GM19467 (cell line): Measurements from ENCODE around the gene GJB2.
"Not testable (repeated sequence)": the region's sequence is repeated elsewhere in the genome, so short reads cannot be mapped to it uniquely, and the experiment has no call there.

Source experiments
- ATAC-seq: cut with Tn5 transposase; IDR thresholded peaks from one replicate; pipeline ENCODE4 v1.9.1; 2021; ENCODE audit warnings: mild to moderate bottlenecking, moderate library complexity; ENCODE audit not compliant: unreplicated experiment

Gene GJB2

DNA sequence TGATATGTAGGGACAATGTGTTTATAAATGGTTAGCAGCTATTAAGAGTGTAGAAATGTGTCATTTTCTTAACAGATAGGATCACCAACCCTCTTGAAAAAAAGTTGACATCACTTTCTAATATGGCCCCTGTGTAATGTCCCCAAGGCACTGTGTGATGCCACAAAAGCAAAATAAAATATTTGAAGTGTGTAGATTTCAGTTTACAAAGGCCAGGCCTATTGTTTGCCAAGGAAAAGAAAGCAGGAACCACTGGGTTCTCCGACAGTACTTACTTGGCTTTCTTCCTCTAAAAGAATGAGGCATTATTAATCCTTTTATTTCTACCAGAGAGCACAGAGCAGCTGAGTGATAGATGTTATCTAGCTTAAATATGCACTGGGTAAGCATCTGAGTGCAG lies 21.4 kb downstream of the GJB2 start:
- no peak for ATAC-seq

DNA sequence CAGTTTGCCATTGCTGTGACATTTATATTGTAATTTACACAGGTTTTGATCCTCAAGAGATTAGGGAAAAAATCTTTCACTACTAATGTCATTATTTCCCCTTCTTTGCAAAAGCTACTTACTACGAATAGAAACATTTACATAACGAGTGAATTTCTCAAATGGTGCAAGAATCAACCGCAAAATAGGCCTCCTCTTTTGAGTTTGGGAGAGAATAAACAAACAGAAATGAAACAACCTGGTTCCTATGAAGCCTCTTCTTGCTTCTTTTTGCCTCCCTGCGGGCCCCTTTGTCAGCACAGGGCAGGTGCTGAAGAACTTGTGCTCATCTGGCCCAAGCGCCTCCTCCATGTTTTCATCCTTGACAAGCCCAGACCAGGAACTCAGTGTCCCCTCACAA lies 21.8 kb downstream of the GJB2 start:
- ATAC-seq: no peak

DNA sequence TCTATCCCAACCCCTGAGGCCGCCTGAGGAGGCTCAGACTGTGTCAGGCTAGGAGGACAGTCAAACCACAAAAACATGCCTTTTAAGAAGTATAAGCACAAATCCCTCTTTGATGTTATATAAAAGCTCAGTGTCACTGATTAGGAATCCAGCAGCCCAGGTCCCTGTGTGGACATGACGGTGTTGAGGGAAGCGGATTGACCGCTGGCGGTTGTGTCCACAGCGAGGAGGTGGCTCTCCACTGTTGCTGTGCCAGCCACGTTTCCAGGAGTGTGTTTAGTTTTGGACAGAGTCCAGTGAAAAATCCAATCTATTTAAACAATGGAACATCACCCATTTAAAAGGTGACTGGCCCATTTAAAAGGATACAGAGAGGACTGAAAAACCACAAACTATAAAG lies 24.3 kb downstream of the GJB2 start:
- ATAC-seq: no peak

DNA sequence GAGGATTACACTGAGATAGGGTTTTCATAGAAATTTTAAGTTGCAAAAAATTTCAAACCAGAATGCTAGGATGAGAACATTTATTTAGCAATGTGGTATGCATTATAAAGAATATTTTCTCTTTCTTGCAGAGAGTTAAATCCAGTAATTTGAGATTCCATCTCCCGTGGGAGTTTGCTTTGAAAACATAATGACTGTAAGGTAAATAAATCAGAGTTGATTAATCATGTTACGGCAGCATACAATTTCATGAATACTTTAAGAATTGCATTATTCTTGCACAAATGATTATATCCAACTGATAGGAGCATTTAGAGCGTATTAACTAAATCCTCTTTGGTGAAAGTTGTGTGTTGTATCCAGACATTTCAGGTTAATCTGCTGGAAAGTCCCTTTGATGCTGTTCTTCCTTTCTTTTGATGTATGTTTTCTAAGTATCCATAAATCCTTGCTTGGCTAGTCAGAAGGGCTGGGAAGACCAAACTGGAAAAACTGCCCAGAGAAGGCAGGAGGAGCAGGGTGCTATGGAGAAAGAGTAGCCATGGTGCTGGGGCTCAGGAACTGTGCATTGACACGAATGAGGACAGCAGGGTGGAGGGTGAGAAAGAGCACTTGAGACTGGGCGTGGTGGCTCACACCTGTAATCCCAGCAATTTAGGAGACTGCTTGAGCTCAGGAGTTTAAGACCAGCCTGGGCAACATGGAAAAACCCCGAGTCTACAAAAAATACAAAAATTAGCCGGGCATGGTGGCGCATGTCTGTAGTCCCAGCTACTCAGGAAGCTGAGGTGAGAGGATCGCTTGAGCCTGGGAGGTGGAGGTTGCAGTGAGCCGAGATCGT lies 27.1 kb downstream of the GJB2 start:
- ATAC-seq: no peak

DNA sequence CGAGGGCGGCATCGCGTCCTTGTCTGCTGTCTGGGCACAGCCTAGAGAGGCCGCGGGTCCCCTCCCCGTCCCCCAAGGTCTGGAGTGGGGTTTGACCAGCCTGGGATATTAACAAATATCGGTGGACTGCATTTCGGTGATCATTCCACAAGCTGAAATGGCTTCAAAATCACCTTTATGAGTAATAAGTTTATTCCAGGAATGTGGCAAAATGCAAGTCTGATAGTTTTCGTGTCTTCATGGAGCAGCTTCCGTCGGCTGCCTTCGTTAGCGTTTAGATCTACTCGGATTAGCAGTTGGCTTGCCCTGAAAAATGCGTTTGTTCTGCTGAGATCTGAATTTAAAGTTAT lies 30.8 kb downstream of the GJB2 start:
- peak; percentile 8 for ATAC-seq

DNA sequence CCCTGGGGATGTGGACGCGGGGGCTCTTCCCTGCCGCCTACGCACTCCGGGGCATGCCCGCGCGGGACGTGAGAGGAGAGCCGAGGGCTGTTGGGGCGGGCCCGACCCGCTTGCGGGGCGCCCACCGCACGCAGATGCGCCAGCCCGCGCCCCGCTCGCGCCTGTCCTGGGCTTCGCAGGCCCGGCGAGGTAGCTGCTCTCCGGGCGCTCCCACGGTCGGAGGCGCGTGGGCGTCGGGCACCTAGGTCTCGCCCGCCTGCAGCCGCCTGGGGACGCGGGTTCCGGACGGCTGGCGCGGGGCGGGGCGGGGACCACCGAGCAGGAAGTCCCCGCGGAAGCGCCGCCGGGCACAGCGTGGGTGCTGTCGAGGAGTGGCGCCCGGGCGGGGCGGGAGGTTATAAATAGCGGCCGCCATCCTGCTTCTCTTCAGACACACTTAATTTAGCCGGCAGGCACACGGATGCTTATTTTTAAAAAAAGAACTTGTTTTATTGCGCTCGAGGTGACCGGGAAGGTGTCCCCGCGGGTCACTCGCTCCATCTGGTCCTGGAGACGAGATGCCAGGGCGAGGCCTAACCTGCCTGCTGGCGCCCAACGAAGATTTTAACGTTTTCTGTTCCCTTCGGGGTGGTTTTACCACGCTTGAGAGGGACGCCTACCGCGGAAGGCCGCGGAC lies 31.3 kb downstream of the GJB2 start:
- ATAC-seq: peak; percentile 51

DNA sequence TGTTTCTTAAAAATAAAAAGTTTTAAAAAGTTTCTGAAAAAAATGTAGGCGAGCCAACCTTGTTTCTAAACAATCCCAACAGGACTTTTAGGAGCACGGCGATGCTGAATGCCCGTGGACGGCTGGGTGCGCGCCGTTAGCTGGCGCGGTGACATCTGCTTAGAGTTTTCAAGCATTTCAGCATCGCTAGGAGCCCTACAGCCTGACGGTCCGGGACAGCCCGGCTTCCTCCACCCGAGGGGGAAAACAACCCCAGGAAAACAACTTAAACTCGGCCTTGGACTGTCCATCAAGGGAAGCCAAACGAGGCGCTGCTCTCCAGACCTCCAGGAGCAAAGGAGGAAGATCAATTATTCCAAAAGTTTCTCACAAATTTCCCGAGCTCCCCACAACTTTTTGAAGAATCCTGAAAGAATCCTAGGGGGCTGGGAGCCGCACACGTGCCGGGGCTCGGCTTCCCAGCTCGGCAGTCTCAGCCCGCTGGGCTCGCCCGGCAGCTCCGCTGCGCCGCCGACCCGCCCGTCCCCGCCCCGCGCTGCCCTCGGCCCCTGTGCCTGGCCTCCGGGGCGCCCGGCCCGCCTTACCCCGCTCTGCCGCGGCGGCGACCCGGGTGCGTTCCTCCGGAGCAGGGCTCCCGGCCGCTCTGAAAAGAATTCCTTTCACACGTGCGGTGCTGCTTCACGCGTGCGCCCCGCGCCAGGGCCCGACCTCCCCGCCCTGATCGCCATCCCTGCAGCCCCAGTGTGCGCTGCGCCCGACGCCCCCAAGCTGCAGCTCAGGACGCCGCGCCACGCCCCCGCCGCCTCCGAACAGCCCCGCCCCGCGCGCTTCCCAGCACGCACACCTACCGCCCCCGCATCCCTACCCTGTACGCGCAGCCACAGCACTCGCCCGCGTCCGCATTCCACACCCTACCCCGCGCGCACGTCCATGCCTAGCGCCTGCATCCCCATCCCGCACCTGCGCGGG lies 32.1 kb downstream of the GJB2 start, which contains the start of gene GJA3:
TSS of gene GJA3 (minus strand) at position 747 of the 969 bp plus-strand sequence. CDS start 17,764 bp downstream, outside the sequence.
- ATAC-seq: peak; percentile 60

DNA sequence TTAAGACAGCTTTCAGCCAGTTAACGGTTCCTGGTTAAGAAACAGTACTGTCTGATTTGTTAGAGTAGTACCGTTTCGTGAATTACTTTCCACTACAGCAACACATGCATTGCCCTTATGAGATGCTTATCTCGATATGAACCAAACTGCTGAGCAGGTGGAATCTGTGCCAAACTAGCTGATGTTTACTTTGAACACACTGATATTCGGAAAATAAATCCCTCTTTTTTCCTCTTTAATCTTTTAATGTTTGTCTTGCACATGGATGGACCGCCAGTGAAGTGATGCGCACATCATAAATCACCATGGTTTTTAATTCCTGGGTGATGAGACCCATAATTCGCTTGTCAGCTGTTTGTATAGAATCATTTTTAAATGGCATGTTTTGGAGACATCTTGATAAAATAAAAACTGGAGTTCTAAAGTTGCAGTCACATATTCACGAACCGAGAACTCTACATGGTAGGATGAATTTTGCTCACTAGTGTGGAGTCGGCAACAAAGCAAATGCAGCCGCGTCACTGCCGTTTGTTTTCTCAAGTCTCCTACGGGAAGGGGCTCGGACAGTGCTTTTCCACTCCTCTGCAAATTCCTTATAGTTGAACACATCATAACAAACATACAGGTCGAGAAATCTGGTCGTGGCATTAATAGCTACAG lies 33.0 kb downstream of the GJB2 start:
- no peak for ATAC-seq

DNA sequence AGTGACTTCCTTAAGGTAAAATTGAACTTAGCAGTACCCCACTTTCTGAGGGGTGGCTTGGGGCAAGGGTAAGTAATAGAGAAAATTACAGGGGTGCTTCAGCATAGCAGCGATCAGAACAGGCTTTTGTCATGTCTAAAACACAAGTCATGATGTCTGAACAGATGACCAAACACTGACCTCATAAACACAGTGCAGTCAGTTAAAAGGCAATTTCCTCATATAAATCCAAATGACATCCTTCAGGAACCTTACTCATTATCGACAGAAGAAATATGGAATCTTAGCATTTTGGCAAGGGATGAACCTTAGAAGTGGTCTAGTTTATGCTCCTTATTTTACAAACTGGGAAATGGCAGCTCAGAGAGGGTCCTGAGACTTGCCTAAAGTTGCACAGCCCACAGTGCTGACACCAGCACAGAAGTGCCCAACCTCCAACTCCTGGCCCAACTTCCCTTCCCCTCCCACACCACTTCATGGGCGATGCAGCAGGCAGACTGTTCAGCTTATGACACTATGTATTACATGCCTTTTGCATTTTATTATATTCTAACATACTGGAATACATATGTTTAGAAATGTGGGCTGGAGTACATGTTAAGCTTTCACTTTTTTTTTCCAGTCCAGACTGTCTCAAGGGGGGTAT lies 35.5 kb downstream of the GJB2 start:
- no peak for ATAC-seq

DNA sequence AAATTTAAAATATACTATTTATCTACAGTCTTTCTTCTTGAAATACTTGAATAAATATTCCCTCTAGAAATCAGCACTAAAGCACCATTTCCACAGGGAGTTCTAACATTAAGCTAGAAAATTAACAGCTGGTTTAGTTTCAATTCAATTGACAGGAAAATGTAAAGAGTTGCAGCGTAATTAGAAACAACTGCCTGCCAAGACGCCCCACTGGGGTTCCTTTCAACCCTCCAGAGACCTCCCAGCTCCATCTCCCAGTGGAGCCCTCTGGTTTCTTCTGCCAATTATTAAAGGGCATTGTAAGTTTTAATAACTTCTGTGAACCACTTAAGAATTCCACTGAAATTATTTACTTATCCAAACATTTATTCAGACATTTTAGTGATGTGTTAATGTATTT lies 36.0 kb downstream of the GJB2 start:
- no peak for ATAC-seq

DNA sequence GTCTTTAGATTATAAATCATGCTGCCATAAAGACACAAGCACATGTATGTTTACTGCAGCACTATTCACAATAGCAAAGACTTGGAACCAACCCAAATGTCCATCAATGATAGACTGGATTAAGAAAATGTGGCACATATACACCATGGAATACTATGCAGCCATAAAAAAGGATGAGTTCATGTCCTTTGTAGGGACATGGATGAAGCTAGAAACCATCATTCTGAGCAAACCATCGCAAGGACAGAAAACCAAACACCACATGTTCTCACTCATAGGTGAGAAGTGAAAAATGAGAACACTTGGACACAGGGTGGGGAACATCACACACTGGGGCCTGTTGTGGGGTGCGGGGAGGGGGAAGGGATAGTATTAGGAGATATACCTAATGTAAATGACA lies 39.4 kb downstream of the GJB2 start:
- ATAC-seq: not testable (repeated sequence)

DNA sequence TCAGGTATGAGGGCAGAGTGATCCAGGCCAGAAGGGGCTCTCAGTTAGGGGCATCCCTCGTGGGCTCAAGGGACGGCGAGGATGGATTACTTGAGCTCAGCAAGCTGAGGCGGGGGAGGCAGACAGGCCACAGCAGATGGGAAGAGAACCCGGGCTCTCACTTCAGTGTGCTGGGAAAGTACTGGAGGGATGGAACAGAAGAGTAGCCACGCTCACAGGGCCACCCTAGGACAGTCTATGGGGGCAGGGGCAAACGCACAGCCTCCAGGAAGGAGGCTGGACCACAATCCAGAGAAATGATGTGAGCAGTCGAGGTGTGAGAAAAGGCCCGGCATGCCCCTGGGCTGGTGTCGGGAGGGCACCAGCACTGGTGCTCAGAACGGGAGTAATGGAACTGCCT lies 41.1 kb downstream of the GJB2 start:
- no peak for ATAC-seq

DNA sequence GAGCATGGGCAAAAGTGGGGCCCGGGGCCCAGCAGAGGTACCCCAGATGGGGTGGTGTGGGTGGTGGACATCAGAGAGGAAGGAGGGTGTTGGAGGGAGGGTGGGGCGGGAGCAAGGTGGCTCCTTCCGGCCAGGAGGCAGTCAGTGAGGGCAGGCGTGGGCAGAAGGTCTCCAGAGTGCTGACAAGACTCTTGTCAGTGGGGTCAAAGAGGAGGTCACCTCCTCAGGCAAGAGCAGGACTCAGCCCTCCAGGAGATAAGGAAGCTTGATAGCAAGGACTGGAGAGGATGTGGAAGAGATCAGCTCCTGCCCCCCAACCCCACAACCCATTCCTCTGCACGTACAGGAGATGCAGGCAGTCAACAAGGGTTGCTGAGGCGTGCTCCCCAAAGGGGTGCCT lies 41.7 kb downstream of the GJB2 start:
- ATAC-seq: no peak

DNA sequence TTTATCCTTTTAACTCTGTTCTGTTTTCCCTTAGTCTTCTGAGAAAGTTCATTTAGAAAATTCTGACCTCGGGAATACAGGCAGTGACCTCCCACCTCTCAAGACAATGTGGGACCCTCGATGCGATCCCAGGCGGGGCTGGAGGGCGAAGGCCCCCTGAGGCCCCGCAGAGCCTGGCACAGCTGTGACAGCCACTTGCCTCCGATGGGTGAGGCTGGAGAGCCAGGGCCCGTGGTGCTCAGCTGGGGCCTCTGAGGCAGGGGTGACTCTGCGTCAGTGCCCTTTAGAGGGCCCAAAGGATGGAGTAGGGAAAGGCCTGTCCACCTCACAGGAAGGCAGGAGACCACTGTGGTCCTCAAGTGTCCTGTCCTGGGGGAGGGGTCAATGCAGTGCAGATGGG lies 42.2 kb downstream of the GJB2 start:
- ATAC-seq: no peak

DNA sequence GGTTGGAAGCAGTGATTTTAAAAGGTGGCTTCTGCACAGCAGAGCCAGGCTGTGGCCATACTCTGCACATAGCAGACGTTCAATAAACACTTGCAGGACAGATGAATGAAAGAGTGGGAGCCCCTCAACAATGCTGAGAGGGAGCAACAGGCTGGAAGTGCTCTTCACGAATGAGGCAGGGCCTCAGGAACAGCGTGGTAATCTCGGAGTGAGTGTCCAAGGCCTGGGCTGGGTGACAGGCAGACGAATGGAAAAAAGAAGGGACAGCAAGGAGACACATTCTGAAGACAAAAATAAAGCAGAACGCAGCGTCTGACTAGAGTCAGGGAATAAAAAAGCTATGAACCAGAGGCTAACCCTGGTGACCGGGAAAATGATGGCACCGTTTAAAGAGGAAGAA lies 43.0 kb downstream of the GJB2 start:
- ATAC-seq: no peak

DNA sequence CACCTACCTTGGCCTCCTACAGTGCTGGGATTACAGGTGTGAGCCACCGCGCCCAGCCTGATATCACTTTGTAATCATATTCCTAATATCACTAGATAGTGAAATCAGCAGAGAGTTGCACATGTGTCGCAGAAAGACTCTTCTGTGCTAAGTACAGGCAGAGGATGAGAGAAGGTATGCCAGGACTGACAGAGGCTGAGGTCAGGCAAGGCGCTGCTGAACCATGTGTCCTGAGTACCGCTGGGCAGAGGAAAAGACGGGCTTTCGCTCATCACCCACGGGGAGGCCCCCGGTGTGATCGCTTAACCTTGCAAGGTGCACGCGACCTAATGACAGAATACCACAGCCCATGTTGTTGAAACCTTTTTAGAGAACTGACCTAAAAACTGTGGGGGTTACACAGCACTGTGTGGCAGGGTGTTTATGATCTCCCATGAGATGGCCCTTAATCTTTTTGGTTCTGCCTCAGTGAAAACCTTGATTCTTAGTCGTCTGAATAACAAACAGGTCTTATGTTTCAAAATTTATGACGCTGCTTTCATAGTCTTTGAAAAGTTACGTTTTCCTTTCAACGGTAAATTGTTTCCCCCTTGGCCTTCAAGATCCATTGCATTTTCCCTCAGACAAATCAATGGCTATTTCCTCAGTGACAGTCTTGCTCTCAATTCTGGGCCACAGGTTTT lies 44.1 kb downstream of the GJB2 start:
- no peak for ATAC-seq

DNA sequence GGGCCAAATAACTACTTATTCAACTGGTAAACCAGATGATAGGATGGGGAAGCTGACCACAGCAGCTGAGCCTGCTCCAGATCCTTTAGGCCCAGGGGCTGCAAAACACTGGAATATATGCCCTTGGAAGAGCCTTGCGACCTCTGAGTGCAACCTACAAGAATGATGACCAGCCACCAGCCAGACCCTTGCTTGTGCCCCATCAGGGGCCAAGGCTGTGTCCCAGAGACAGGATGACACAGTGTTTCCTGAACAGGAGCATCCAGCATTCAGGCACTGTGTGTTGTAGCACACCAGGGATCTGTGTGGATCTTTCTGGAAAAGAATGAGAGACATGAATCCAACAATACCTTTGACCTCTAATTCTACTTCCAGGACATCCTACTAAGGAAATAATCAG lies 46.4 kb downstream of the GJB2 start:
- ATAC-seq: no peak

DNA sequence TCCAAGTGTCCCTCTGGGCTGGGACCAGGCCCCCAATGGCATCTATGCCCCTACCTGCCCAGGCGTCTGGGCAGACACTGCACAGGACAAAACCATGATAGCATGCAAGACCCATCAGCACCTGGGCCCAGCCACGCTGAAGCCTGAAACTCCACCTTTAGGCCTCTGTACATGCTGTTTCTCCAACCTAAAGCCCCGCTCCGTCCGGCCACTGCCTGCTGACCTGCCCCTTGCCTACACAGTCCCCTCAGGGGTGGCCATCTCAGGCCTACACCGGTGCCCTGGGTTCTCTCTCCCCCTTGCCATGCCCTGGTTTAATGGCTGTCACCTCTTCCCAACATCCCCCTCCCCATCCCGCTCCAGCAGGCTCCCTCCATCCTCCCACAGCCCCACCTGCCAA lies 47.2 kb downstream of the GJB2 start:
- no peak for ATAC-seq

DNA sequence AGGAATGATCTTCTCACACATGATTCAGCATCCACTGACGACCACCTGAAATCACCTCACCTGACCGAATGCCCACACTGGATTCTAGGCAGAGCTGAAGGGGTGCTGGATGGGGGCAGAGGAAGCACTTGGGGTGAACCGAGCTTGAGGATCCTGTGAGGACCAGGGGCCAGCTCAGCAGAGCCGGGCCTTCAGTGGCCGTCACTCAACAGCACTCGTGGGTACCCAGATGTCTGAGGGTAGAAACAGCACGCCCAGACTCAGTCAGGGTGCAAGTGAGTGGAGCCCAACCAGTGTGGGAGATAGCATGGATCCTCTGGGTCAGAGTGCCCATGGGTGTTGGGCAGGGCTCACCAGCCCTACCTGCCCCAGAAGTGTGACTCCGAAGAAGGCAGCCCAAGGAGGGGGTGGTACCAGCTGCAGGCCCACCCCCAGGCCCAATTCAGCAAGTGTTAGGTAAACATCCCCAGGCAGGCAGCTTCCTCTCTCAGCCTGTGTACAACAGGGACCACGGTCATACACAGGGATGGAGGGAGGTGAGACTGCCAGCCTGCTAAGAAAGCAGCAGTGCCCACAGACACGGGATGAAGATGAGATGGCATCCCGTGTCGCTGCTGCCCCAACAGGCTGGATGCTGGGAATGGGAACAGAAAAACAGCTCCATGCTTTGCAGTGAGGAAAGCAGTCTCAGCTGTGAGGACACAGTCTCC lies 48.4 kb downstream of the GJB2 start:
- no peak for ATAC-seq
